ENCODE results near the gene LTBP3. TPM values are rescaled to one million over a fixed set of nuclear protein-coding genes. Genes with fewer than 3 reads are reported as not detected.

LTBP3 gene
- total and polyA plus RNA-seq, 9 of the 15 experiments (the other 6 are each of a cell fraction or from before 2014, with no cell fraction given), result 0.06 to 20.5 (median 4.8) TPM

DNA sequence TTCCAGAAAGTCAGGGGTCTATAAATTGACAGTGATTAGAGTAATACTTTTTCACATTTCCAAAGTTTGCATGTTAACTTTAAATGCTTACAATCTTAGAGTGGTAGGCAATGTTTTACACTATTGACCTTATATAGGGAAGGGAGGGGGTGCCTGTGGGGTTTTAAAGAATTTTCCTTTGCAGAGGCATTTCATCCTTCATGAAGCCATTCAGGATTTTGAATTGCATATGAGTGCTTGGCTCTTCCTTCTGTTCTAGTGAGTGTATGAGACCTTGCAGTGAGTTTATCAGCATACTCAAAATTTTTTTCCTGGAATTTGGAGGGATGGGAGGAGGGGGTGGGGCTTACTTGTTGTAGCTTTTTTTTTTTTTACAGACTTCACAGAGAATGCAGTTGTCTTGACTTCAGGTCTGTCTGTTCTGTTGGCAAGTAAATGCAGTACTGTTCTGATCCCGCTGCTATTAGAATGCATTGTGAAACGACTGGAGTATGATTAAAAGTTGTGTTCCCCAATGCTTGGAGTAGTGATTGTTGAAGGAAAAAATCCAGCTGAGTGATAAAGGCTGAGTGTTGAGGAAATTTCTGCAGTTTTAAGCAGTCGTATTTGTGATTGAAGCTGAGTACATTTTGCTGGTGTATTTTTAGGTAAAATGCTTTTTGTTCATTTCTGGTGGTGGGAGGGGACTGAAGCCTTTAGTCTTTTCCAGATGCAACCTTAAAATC is 54.0 kb downstream of the LTBP3 start (continued):
- TF ChIP-seq, protein P1, sequence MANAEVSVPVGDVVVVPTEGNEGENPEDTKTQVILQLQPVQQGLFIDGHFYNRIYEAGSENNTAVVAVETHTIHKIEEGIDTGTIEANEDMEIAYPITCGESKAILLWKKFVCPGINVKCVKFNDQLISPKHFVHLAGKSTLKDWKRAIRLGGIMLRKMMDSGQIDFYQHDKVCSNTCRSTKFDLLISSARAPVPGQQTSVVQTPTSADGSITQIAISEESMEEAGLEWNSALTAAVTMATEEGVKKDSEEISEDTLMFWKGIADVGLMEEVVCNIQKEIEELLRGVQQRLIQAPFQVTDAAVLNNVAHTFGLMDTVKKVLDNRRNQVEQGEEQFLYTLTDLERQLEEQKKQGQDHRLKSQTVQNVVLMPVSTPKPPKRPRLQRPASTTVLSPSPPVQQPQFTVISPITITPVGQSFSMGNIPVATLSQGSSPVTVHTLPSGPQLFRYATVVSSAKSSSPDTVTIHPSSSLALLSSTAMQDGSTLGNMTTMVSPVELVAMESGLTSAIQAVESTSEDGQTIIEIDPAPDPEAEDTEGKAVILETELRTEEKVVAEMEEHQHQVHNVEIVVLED (CRISPR knock-in tag; IDR thresholded peaks at IDR 0.05), result no peak
- TF ChIP-seq NR2F6 (CRISPR knock-in tag; IDR thresholded peaks at IDR 0.05) (no peak; the same call in 1 of the 2 replicates), C11orf30 (IDR thresholded peaks at IDR 0.05; ENCODE audit: low read depth) (no peak), EHMT2 (IDR thresholded peaks at IDR 0.05) (no peak), GATAD2B (IDR thresholded peaks at IDR 0.05; ENCODE audit: borderline replicate concordance) (no peak), LCOR (CRISPR knock-in tag; IDR thresholded peaks at IDR 0.05) (no peak; the same call in 1 of the 2 replicates), BCL6 (CRISPR knock-in tag; IDR thresholded peaks at IDR 0.05) (no peak), TAL1 (IDR thresholded peaks at IDR 0.05) (no peak), SLC30A9 (CRISPR knock-in tag; IDR thresholded peaks at IDR 0.05) (no peak)
- TF ChIP-seq, protein P2, sequence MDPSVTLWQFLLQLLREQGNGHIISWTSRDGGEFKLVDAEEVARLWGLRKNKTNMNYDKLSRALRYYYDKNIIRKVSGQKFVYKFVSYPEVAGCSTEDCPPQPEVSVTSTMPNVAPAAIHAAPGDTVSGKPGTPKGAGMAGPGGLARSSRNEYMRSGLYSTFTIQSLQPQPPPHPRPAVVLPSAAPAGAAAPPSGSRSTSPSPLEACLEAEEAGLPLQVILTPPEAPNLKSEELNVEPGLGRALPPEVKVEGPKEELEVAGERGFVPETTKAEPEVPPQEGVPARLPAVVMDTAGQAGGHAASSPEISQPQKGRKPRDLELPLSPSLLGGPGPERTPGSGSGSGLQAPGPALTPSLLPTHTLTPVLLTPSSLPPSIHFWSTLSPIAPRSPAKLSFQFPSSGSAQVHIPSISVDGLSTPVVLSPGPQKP (CRISPR knock-in tag; IDR thresholded peaks at IDR 0.05), result no peak
- TF ChIP-seq, protein P3, sequence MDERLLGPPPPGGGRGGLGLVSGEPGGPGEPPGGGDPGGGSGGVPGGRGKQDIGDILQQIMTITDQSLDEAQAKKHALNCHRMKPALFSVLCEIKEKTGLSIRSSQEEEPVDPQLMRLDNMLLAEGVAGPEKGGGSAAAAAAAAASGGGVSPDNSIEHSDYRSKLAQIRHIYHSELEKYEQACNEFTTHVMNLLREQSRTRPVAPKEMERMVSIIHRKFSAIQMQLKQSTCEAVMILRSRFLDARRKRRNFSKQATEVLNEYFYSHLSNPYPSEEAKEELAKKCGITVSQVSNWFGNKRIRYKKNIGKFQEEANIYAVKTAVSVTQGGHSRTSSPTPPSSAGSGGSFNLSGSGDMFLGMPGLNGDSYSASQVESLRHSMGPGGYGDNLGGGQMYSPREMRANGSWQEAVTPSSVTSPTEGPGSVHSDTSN (CRISPR knock-in tag; IDR thresholded peaks at IDR 0.05; ENCODE audit: low read depth), result no peak
- TF ChIP-seq, protein P3 (tag; conservative IDR thresholded peaks at IDR 0.05; ENCODE audit: low read depth), result no peak
- TF ChIP-seq, protein P4, sequence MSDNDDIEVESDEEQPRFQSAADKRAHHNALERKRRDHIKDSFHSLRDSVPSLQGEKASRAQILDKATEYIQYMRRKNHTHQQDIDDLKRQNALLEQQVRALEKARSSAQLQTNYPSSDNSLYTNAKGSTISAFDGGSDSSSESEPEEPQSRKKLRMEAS (CRISPR knock-in tag; IDR thresholded peaks at IDR 0.05), result no peak
- TF ChIP-seq, protein P5, sequence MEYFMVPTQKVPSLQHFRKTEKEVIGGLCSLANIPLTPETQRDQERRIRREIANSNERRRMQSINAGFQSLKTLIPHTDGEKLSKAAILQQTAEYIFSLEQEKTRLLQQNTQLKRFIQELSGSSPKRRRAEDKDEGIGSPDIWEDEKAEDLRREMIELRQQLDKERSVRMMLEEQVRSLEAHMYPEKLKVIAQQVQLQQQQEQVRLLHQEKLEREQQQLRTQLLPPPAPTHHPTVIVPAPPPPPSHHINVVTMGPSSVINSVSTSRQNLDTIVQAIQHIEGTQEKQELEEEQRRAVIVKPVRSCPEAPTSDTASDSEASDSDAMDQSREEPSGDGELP (CRISPR knock-in tag; IDR thresholded peaks at IDR 0.05; ENCODE audit: borderline replicate concordance), result no peak; the same call in 1 of the 2 replicates
- TF ChIP-seq, protein P6, sequence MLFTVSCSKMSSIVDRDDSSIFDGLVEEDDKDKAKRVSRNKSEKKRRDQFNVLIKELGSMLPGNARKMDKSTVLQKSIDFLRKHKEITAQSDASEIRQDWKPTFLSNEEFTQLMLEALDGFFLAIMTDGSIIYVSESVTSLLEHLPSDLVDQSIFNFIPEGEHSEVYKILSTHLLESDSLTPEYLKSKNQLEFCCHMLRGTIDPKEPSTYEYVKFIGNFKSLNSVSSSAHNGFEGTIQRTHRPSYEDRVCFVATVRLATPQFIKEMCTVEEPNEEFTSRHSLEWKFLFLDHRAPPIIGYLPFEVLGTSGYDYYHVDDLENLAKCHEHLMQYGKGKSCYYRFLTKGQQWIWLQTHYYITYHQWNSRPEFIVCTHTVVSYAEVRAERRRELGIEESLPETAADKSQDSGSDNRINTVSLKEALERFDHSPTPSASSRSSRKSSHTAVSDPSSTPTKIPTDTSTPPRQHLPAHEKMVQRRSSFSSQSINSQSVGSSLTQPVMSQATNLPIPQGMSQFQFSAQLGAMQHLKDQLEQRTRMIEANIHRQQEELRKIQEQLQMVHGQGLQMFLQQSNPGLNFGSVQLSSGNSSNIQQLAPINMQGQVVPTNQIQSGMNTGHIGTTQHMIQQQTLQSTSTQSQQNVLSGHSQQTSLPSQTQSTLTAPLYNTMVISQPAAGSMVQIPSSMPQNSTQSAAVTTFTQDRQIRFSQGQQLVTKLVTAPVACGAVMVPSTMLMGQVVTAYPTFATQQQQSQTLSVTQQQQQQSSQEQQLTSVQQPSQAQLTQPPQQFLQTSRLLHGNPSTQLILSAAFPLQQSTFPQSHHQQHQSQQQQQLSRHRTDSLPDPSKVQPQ (CRISPR knock-in tag; IDR thresholded peaks at IDR 0.05; ENCODE audit: borderline replicate concordance), result no peak
- TF ChIP-seq, protein P7, sequence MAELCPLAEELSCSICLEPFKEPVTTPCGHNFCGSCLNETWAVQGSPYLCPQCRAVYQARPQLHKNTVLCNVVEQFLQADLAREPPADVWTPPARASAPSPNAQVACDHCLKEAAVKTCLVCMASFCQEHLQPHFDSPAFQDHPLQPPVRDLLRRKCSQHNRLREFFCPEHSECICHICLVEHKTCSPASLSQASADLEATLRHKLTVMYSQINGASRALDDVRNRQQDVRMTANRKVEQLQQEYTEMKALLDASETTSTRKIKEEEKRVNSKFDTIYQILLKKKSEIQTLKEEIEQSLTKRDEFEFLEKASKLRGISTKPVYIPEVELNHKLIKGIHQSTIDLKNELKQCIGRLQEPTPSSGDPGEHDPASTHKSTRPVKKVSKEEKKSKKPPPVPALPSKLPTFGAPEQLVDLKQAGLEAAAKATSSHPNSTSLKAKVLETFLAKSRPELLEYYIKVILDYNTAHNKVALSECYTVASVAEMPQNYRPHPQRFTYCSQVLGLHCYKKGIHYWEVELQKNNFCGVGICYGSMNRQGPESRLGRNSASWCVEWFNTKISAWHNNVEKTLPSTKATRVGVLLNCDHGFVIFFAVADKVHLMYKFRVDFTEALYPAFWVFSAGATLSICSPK (IDR thresholded peaks at IDR 0.05; ENCODE audit: borderline replicate concordance), result no peak
